Activated T-helper 17 cell treated with anti-CD3 and anti-CD28 coated beads, Interleukin-2, amount 50 U/mL, for 72 hours (primary cell): ENCODE results near the gene TNS4. TPM values are rescaled to one million over a fixed set of nuclear protein-coding genes. Genes with fewer than 3 reads are reported as not detected.

ENCODE experiments used
- ATAC-seq: fragments of 150-1000 bp; cut with Tn5 transposase; replicated peaks from 2 replicates; pipeline ENCODE4 v1.10.0; 2021; ENCODE audit warnings: mild to moderate bottlenecking, moderate library complexity
- H3K27ac Mint-ChIP-seq: one replicate; pipeline ENCODE4 v1.8.0; 2022; ENCODE audit warnings: mixed read lengths
- H3K27me3 Mint-ChIP-seq: one replicate; pipeline ENCODE4 v1.8.0; 2022; ENCODE audit warnings: mixed read lengths
- H3K36me3 Mint-ChIP-seq: one replicate; pipeline ENCODE4 v1.8.0; 2022; ENCODE audit warnings: low read depth, mild to moderate bottlenecking, mixed read lengths
- H3K4me1 Mint-ChIP-seq: one replicate; pipeline ENCODE4 v1.8.0; 2022; ENCODE audit warnings: mixed read lengths
- H3K4me3 Mint-ChIP-seq: one replicate; pipeline ENCODE4 v1.8.0; 2022; ENCODE audit warnings: mild to moderate bottlenecking, mixed read lengths
- H3K9me3 Mint-ChIP-seq: one replicate; pipeline ENCODE4 v1.8.0; 2022; ENCODE audit warnings: mixed read lengths
- total RNA-seq, 2 donors: library from RNA; stranded (reverse); gene quantifications; one replicate each; pipeline ENCODE4 v1.2.3, GENCODE V29; 2022

TNS4 gene
- total RNA-seq, 2 donors from 2014 or later, result 8.8 to 19.8 TPM

- Mint-ChIP-seq H3K36me3 (peaks cover 21% of the 10 kb centered on the region), H3K27ac (peak overlapping the region; percentile 100), H3K9me3 (no peaks in the 10 kb centered on the region), H3K4me3 (peak overlapping the region; percentile 94), H3K27me3 (no peaks in the 10 kb centered on the region), H3K4me1 (peaks cover 56% of the 10 kb centered on the region)
- no peak for ATAC-seq
These were observed 38.4 kb upstream of the TNS4 start for GRCh38 chr17:40539711-40540411.

DNA sequence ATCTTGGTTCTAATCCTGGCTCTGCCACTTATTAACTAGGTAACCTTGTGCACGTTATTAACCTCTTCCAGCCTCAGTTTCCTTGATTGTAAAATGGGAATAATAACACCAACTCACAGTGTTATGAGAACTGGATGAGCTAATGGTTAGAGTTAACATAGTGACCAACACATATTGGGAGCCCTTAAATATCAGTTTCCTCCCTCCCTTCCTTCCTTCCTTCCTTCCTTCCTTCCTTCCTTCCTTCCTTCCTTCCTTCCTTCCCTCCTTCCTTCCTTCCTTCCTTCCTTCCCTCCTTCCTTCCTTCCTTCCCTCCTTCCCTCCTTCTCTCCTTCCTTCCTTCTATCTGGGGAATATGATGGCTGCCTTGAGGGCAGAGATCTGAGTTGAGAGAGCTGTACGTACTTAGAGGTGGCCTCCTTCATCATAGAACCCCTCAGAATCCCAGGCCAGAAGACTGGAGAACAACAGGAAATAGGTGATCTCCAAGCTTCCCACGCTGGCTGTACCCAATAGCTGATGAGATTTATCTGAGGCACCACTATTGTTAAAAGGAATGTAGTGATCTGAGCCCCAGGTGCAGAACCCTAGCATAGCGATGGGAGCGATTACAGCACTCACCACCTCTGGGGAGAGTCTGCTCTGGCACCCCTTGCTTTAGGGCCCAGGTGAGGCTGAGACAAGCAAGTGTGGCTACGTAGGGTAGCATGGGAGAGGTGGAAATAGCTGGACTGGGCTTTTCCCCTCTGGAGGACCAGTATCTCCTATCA, 37.7 kb upstream of the TNS4 start:
- H3K4me3 Mint-ChIP-seq, result peak overlapping the region; percentile 94
- peaks cover 57% of the 10 kb centered on the region for H3K4me1 Mint-ChIP-seq
- H3K9me3 Mint-ChIP-seq, result no peaks in the 10 kb centered on the region
- H3K27ac Mint-ChIP-seq, result peak overlapping the region; percentile 100
- no peak for ATAC-seq
- H3K27me3 Mint-ChIP-seq, result no peaks in the 10 kb centered on the region
- H3K36me3 Mint-ChIP-seq, result peaks cover 21% of the 10 kb centered on the region

DNA sequence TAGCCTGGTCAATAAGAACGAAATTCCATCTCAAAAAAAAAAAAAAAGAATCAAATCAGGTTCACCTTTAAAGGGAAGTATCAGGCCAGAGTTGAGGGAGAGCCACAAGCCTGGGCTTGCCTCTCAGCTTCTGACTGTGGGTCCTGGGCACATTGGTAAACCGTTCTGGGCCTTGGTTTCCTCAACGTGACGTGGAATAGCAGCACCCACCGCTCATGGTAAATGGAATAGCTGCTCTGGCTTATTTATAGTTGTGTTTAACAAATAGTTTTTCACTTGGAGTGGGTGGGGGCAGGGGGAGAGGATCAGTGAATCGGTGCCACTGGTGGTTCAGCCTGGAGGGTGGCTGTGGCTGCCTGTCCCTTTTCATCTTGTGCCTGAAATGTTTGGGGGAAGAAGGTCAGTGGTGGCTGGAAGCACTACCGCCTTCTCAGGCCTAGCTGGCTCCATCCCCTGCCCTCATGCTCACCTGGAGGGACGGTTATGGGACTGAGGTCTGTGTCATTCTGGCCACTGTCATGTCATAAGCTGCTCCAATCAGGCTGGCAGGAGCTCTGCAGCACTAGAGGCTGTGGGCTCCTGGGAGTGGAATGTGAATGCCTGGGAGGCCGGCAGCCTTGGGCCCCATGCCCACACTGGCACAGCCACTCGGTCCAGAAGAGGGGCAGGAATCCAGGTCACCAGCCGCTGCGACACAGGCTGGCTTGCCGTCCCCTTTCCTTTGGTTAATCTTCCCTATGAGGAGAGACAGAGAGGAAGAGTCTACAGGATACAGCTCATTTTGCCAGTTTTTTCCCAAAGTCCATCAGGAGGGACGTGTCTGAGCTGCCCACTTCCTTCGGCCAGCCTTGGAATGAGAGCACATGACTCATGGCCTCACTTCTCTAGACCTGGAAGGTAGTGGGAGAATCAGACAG, 36.9 kb upstream of the TNS4 start:
- ATAC-seq, result no peak
- Mint-ChIP-seq H3K27me3 (no peaks in the 10 kb centered on the region), H3K4me3 (peak overlapping the region; percentile 28), H3K36me3 (peaks cover 21% of the 10 kb centered on the region), H3K4me1 (peaks cover 64% of the 10 kb centered on the region), H3K9me3 (no peaks in the 10 kb centered on the region), H3K27ac (peak overlapping the region; percentile 67)

DNA sequence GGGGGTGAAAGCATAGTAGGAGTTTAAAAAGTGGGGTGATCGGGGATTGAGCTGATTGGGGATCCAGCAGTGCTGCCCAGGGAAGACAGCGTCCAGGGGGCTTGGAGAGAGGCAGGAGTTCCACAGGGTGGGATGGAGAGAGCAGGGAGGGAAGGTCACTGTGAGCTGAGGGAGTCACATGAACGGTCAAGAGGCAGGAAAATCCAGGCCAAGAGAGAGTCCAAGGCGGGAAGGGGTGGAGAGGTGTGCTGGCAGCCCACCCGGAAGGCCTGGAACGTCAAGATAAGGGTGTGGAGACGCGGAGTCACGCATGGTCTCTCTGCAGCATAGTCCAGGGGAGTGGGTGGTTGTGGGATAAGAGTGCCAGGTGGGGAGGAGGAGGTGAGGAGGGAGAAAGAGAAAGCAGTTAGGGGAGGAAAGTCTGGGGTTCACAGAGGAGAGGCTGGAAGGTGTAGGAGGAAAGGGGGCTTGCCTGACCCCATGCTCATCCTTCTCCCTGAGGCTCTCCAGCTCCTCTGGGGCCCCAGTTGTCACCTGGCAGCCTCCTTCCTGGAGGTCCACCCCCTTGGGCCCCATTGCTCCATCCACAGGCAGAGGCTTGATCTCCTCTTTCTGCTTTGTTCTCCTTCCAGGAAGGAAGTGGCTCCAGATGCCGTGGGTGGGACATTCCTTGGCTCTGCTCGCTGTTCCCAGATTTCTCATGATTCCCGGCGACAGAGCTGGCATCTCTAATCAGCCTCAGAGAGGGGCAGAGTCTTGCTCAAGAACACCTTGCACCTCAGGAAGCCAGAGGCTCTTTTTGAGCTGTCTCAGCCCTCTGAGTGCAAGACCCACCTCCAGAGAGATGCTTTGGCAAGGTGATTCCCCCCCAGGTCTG, 35.1 kb upstream of the TNS4 start:
- peak overlapping the region; percentile 67 for H3K27ac Mint-ChIP-seq
- no peak for ATAC-seq
- peaks cover 66% of the 10 kb centered on the region for H3K4me1 Mint-ChIP-seq
- H3K9me3 Mint-ChIP-seq, result no peaks in the 10 kb centered on the region
- H3K4me3 Mint-ChIP-seq, result peak overlapping the region; percentile 28
- peaks cover 13% of the 10 kb centered on the region for H3K36me3 Mint-ChIP-seq
- H3K27me3 Mint-ChIP-seq, result no peaks in the 10 kb centered on the region

GRCh38 chr17:40535924-40536294, 34.5 kb upstream of the TNS4 start:
- H3K36me3 Mint-ChIP-seq, result peaks cover 9% of the 10 kb centered on the region
- H3K27me3 Mint-ChIP-seq, result no peaks in the 10 kb centered on the region
- no peak overlapping the region for H3K4me3 Mint-ChIP-seq
- peaks cover 66% of the 10 kb centered on the region for H3K4me1 Mint-ChIP-seq
- H3K27ac Mint-ChIP-seq, result peak overlapping the region; percentile 7
- H3K9me3 Mint-ChIP-seq, result no peaks in the 10 kb centered on the region
- ATAC-seq, result no peak

- Mint-ChIP-seq H3K27me3 (no peaks in the 10 kb centered on the region), H3K4me1 (peaks cover 66% of the 10 kb centered on the region), H3K36me3 (peaks cover 8% of the 10 kb centered on the region), H3K9me3 (no peaks in the 10 kb centered on the region), H3K4me3 (no peak overlapping the region), H3K27ac (no peak overlapping the region)
- ATAC-seq, result no peak
These were observed 34.0 kb upstream of the TNS4 start for GRCh38 chr17:40535438-40535837.

GRCh38 chr17:40534371-40535189, 33.2 kb upstream of the TNS4 start:
- Mint-ChIP-seq H3K27ac (peak overlapping the region; percentile 90), H3K9me3 (no peaks in the 10 kb centered on the region), H3K4me1 (peaks cover 61% of the 10 kb centered on the region), H3K36me3 (peaks cover 8% of the 10 kb centered on the region), H3K4me3 (peak overlapping the region; percentile 90), H3K27me3 (no peaks in the 10 kb centered on the region)
- ATAC-seq, result no peak

GRCh38 chr17:40533896-40534295, 32.5 kb upstream of the TNS4 start:
- no peaks in the 10 kb centered on the region for H3K27me3 Mint-ChIP-seq
- H3K36me3 Mint-ChIP-seq, result peaks cover 8% of the 10 kb centered on the region
- H3K4me3 Mint-ChIP-seq, result peak overlapping the region; percentile 90
- no peak for ATAC-seq
- no peaks in the 10 kb centered on the region for H3K9me3 Mint-ChIP-seq
- H3K4me1 Mint-ChIP-seq, result peaks cover 56% of the 10 kb centered on the region
- peak overlapping the region; percentile 90 for H3K27ac Mint-ChIP-seq

- Mint-ChIP-seq H3K9me3 (no peaks in the 10 kb centered on the region), H3K4me1 (peaks cover 58% of the 10 kb centered on the region), H3K27me3 (no peaks in the 10 kb centered on the region), H3K27ac (peak overlapping the region; percentile 90), H3K36me3 (peaks cover 8% of the 10 kb centered on the region), H3K4me3 (peak overlapping the region; percentile 90)
- no peak for ATAC-seq
These were observed 31.3 kb upstream of the TNS4 start for GRCh38 chr17:40532520-40533253.

DNA sequence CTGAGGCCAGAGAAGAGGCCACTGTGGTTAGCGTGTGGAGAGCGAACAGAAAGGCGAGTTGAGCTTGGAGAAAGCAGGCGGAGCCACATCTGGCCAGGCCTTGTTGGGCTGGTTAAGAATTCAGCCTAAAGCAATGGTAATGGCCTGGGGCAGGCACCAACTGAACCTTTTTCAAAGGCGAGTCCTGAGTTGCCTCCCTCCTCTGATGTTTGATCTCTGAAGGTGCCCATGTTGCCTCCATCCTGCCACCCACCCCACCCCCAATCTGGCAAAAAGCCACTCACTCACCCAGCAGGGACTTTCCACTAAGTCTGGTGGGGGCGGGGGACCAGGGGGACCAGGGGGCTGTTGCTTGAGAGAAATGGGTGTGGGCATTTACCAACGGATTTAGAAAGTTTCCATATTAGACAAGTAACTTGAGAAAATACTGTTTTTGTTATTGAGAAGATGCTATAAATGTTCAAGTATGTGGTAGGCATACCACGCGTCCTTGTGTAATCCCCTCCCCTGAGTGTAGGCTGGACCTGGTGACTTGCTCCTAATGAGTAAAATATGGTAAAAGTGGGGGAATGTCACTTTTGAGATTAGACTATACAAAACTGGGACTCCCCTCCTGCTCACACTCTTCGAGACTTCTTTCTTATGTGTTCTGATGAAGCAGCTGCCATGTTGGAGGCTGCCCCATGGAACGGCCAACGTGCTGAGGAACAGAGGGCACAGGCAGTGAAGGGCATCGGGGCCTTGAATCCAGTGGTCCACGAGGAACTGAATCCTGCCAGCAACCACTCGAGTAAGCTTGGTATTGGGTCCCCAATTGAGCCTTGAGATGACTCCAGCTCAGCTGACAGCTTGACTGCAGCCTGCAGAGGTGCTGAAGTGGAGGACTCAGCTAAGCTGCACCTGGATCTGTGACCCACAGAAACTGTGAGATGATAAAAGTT, 29.9 kb upstream of the TNS4 start:
- ATAC-seq, result peak; percentile 88
- H3K27me3 Mint-ChIP-seq, result no peaks in the 10 kb centered on the region
- peak overlapping the region; percentile 90 for H3K4me3 Mint-ChIP-seq
- H3K27ac Mint-ChIP-seq, result peak overlapping the region; percentile 90
- no peaks in the 10 kb centered on the region for H3K9me3 Mint-ChIP-seq
- H3K4me1 Mint-ChIP-seq, result peaks cover 50% of the 10 kb centered on the region
- H3K36me3 Mint-ChIP-seq, result peaks cover 8% of the 10 kb centered on the region

- peaks cover 45% of the 10 kb centered on the region for H3K4me1 Mint-ChIP-seq
These were observed 29.1 kb upstream of the TNS4 start for GRCh38 chr17:40530531-40530994.

DNA sequence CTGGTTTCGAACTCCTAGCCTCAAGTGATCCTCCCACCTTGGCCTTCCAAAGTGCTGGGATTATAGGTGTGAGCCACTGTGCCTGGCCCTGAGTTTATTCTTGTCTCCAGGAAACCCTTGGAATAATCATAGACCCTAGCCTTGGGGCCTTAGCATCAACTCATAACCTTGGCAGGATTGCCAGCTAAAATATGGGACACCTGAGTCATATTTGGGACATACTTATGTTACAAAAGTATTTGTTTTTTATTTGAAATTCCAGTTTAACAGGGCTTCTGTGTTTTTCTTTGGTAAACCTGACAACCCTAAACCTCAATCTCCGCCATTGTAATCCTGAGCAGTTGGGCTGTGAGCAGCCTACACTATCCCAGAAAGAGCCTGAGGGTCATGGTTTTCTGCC, 28.6 kb upstream of the TNS4 start:
- peaks cover 5% of the 10 kb centered on the region for H3K9me3 Mint-ChIP-seq
- no peak overlapping the region for H3K4me3 Mint-ChIP-seq
- H3K27me3 Mint-ChIP-seq, result no peaks in the 10 kb centered on the region
- H3K4me1 Mint-ChIP-seq, result peaks cover 45% of the 10 kb centered on the region
- no peak for ATAC-seq
- H3K27ac Mint-ChIP-seq, result peak overlapping the region; percentile 90
- peaks cover 8% of the 10 kb centered on the region for H3K36me3 Mint-ChIP-seq

More at GRCh38 chr17:40530531-40530994, 29.1 kb upstream of the TNS4 start:
- Mint-ChIP-seq H3K4me3 (peak overlapping the region; percentile 90), H3K36me3 (peaks cover 8% of the 10 kb centered on the region), H3K27me3 (no peaks in the 10 kb centered on the region), H3K9me3 (no peaks in the 10 kb centered on the region), H3K27ac (peak overlapping the region; percentile 90)
- no peak for ATAC-seq
